ENCODE results near the gene TKFC. TPM values are rescaled to one million over a fixed set of nuclear protein-coding genes. Genes with fewer than 3 reads are reported as not detected.

TKFC gene
- total and polyA plus RNA-seq, 8 donors, result 25.6 to 66.7 (median 36.4) TPM

DNA sequence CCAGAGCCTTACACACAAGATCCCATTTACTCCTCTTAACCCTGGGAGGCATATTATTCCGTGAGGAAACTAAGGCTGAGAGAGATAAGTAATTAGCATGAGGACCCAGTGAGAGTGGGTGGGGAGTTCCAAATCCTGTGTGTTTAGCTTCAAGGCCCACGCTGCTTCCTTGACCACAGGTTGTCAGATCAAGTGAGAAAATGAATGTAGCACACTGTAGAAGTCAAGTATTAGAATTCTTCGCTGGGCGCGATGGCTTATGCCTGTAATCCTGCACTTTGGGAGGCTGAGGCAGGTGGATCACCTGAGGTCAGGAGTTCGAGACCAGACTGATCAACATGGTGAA, 24.8 kb downstream of the TKFC start:
- intact Hi-C loops (cut with DNase I), result no loop called here
- no peaks in the 10 kb centered on the region for H3K9me3 ChIP-seq
- TF ChIP-seq, protein P1, sequence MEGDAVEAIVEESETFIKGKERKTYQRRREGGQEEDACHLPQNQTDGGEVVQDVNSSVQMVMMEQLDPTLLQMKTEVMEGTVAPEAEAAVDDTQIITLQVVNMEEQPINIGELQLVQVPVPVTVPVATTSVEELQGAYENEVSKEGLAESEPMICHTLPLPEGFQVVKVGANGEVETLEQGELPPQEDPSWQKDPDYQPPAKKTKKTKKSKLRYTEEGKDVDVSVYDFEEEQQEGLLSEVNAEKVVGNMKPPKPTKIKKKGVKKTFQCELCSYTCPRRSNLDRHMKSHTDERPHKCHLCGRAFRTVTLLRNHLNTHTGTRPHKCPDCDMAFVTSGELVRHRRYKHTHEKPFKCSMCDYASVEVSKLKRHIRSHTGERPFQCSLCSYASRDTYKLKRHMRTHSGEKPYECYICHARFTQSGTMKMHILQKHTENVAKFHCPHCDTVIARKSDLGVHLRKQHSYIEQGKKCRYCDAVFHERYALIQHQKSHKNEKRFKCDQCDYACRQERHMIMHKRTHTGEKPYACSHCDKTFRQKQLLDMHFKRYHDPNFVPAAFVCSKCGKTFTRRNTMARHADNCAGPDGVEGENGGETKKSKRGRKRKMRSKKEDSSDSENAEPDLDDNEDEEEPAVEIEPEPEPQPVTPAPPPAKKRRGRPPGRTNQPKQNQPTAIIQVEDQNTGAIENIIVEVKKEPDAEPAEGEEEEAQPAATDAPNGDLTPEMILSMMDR (IDR thresholded peaks at IDR 0.05), result no peak
- no peak for ATAC-seq
- no peaks in the 10 kb centered on the region for H3K27me3 ChIP-seq
- H3K27ac ChIP-seq, result no peak overlapping the region
- H3K4me1 ChIP-seq, result peaks cover 0 to 10% (median under 1%) of the 10 kb centered on the region in 3 donors
- FAIRE-seq, result no peak
- WGBS, 2 donors, result 93 to 95% methylated on average over 6 of the region's 6 CpGs
- DNase-seq, result no peak
- no peak overlapping the region for H3K4me3 ChIP-seq
- H3K36me3 ChIP-seq, result peaks cover 0 to 5% (median 4%) of the 10 kb centered on the region in 3 donors

DNA sequence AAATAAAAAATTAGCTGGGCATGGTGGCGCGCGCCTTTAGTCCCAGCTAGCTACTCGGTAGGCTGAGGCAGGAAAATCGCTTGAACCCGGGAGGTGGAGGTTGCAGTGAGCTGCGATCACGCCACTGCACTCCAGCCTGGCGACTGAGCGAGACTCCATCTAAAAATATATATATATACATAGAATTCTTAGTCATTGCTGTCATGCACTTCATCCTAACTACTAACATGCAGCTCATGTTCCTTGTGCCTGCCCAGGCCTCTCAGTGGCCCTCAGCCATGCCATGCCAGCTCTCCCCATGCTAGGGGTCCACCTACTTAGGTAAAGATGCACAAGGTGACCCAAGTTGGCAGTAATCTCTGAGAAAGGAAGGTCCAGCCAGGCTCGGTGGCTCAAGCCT, 25.5 kb downstream of the TKFC start:
- Histone ChIP-seq H3K4me3 (no peak overlapping the region), H3K4me1 (peaks cover 0 to 17% (median 8%) of the 10 kb centered on the region in 3 donors), H3K9me3 (no peaks in the 10 kb centered on the region), H3K27ac (no peak overlapping the region), H3K36me3 (no peaks in the 10 kb centered on the region), H3K27me3 (no peaks in the 10 kb centered on the region)
- DNase-seq, result no peak
- TF ChIP-seq, protein P1 (IDR thresholded peaks at IDR 0.05), result no peak
- FAIRE-seq, result no peak
- no peak for ATAC-seq
- intact Hi-C loops (cut with DNase I), result no loop called here
- 95 to 97% methylated on average over 11 of the region's 11 CpGs for WGBS, 2 donors

DNA sequence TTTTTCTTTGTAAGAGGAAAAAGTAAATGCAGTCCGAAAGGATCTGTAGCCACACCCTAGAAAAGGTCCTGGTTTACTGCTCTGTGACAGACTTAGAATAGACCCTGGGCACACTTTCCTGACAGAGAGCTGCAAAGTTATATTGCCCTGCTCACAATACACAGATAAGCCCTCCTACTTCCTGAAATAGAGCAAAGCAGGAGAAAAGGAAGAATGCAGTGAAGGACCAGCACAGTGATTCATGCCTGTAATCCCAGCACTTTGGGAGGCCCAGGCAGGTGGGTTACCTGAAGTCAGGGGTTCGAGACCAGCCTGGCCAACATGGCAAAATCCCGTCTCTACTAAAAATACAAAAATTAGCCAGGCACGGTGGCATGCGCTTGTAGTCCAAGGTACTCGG, 26.5 kb downstream of the TKFC start:
- TF ChIP-seq, protein P1 (IDR thresholded peaks at IDR 0.05), result no peak
- FAIRE-seq (no peak), ATAC-seq (no peak), DNase-seq (no peak)
- intact Hi-C loops (cut with DNase I), result no loop called here
- Histone ChIP-seq H3K27ac (no peak overlapping the region), H3K4me1 (peaks cover 0 to 19% (median 10%) of the 10 kb centered on the region in 3 donors), H3K9me3 (no peaks in the 10 kb centered on the region), H3K36me3 (peaks cover 0 to 5% (median 0%) of the 10 kb centered on the region in 3 donors), H3K27me3 (no peaks in the 10 kb centered on the region), H3K4me3 (no peak overlapping the region)
- 91 to 92% methylated on average over 6 of the region's 6 CpGs for WGBS, 2 donors

DNA sequence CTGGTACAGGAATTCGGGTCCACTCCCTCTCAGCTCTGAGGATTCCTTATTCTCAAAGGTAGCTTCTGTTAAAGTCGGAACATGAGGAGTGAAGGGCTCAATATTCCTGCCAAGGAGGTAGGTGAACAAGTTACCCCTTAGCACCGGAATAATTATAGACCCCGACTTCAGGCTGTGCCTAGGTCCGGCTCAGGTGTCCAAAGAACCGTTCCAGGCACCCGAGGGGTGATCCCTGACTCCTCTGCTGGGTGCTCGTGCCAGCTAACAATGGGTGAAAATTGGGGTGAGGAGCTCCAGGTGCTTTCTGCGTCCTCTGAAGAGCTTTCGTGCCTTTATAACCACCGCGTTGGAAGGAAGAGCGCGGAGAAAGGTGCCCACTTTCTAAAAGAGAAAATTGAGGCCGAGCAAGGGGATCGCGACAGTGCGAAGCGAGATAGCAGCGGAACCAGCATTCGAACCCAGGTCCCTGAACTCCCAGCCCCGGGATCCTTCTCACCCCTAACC, 28.3 kb downstream of the TKFC start:
- peaks cover 0 to 14% (median 0%) of the 10 kb centered on the region in 3 donors for H3K36me3 ChIP-seq
- DNase-seq, result no peak
- no peak for ATAC-seq
- FAIRE-seq, result no peak
- no peaks in the 10 kb centered on the region for H3K27me3 ChIP-seq
- H3K27ac ChIP-seq, result peak overlapping the region; percentile 91 to 98 (median 92)
- H3K9me3 ChIP-seq, result no peaks in the 10 kb centered on the region
- TF ChIP-seq, protein P1 (IDR thresholded peaks at IDR 0.05), result no peak
- peak overlapping the region; percentile 54 to 82 (median 56) for H3K4me3 ChIP-seq
- intact Hi-C loops (cut with DNase I), result no loop called here
- 0 to 2% methylated on average over 22 of the region's 22 CpGs for WGBS, 2 donors
- peaks cover 0 to 19% (median 10%) of the 10 kb centered on the region in 3 donors for H3K4me1 ChIP-seq

DNA sequence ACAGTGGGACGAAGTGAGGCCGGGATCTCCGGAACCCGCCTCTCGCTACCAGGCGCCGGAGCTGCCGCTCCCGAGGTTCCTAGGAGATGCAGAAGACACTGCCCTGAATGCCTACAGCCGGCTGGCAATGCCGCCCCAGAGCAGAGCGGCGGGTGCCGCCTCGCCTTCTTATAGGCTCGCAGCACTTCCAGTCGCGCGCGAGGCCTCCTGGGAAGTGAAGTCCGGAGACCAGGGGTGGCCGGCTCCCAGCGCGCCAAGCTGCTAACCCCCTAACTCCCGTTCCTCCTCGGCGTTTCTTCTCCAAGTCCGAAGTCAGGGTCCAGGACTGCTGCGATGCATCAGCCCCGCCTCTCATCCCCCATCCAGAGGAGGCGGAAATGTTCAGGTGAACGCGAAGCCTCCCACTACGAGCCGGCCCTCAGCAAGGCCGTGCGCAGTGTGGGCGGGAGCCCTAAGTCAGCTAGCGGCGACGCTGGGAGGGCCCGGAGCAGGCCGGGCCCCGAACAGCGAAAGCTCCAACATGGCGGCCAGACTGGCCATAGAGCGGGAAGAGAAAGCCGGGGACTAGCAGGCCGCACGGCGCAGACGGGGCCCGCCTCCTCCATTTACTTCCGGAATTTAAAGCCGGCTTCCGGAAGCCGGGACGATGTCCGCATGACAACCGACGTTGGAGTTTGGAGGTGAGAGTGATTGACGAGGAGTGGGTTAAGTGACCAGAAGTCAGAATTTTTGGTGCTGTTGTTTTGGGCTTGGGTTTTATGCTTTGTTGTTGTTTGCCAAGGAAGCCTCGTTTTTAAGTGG, 28.9 kb downstream of the TKFC start, which contains the start of the genes CYB561A3 and TMEM138:
CYB561A3 (minus strand) TSS at position 142 of the 801 bp plus-strand sequence. CDS start 5,169 bp downstream, outside the sequence.
TMEM138 (plus strand) TSS at position 634 of the 801 bp plus-strand sequence. CDS start 2,017 bp downstream, outside the sequence.
- peak; percentile 95 to 98 (median 96) for ATAC-seq

More for the DNA sequence above, 28.9 kb downstream of the TKFC start, which contains the start of the genes CYB561A3 and TMEM138:
- WGBS, 2 donors, result 0% methylated on average over 62 to 63 of the region's 63 CpGs
- TF ChIP-seq, protein P1 (IDR thresholded peaks at IDR 0.05), result no peak
- peak within 1 kb of the TSS; percentile 91 to 98 (median 92) for H3K27ac ChIP-seq
- H3K4me1 ChIP-seq, result peaks cover 0 to 19% (median 10%) of the 10 kb centered on the region in 3 donors
- FAIRE-seq (no peak), DNase-seq (peak; percentile 89 to 96 (median 91))
- peaks cover 0 to 20% (median 4%) of the 10 kb centered on the region in 3 donors for H3K36me3 ChIP-seq
- peak within 1 kb of the TSS; percentile 54 to 82 (median 56) for H3K4me3 ChIP-seq
- no peaks in the 10 kb centered on the region for H3K27me3 ChIP-seq
- H3K9me3 ChIP-seq, result no peaks in the 10 kb centered on the region
- intact Hi-C loops (cut with DNase I), result no loop called here
